HepG2 (cell line): ENCODE results near the gene SOBP. TPM values are rescaled to one million over a fixed set of nuclear protein-coding genes. Genes with fewer than 3 reads are reported as not detected.

Source experiments
- AHR ChIP-seq: IDR thresholded peaks from 2 replicates; pipeline ENCODE4 v1.6.1; 2018; ENCODE audit warnings: missing genetic modification reagents, missing compliant biosample characterization
- ATF4 ChIP-seq, 2 experiments: fragments of 450-650 bp in 1 of 2; sonication (generic) in 1 of 2; formaldehyde crosslinking; IDR thresholded peaks; 2 replicates each; pipeline versions ENCODE4 v1.5.0 to v1.8.0; 2020 to 2022; ENCODE audit warnings: mild to moderate bottlenecking in 1 of 2, missing genetic modification reagents in 1 of 2
- CC2D1A ChIP-seq: sonication (generic); formaldehyde crosslinking; IDR thresholded peaks from 2 replicates; pipeline ENCODE4 v1.8.1; 2023; ENCODE audit warnings: mild to moderate bottlenecking, missing genetic modification reagents
- DDIT3 ChIP-seq: sonication (generic); formaldehyde crosslinking; IDR thresholded peaks from 2 replicates; pipeline ENCODE4 v1.4.0; 2020; ENCODE audit warnings: mild to moderate bottlenecking, missing genetic modification reagents
- FOXC1 ChIP-seq: sonication (generic); formaldehyde crosslinking; IDR thresholded peaks from 2 replicates; pipeline ENCODE4 v1.8.0; 2022; ENCODE audit warnings: mild to moderate bottlenecking, missing genetic modification reagents, borderline replicate concordance
- GTF2F1 ChIP-seq: fragments of 150-350 bp; IDR thresholded peaks from 2 replicates; pipeline ENCODE4 v1.6.1; 2014; ENCODE audit warnings: low read length
- IRF2 ChIP-seq: IDR thresholded peaks from 2 replicates; pipeline ENCODE4 v1.6.1; 2018; ENCODE audit warnings: missing genetic modification reagents, missing compliant biosample characterization
- KDM6A ChIP-seq: IDR thresholded peaks from 2 replicates; pipeline ENCODE4 v1.6.1; 2016; ENCODE audit warnings: low read depth
- PHF5A ChIP-seq: IDR thresholded peaks from one replicate; pipeline ENCODE4 v1.6.1; 2018; ENCODE audit warnings: low read depth, missing genetic modification reagents; ENCODE audit not compliant: unreplicated experiment
- SALL1 ChIP-seq: sonication (generic); formaldehyde crosslinking; IDR thresholded peaks from 2 replicates; pipeline ENCODE4 v1.8.0; 2022; ENCODE audit warnings: mild to moderate bottlenecking, missing genetic modification reagents
- THAP11 ChIP-seq: IDR thresholded peaks from 2 replicates; pipeline ENCODE4 v1.6.1; 2016; ENCODE audit warnings: missing biosample characterization, missing genetic modification reagents
- ZBTB1 ChIP-seq: sonication (generic); formaldehyde crosslinking; IDR thresholded peaks from 2 replicates; pipeline ENCODE4 v1.4.0; 2020; ENCODE audit warnings: missing genetic modification reagents, borderline replicate concordance
- ZNF224 ChIP-seq: sonication (generic); formaldehyde crosslinking; IDR thresholded peaks from 2 replicates; pipeline ENCODE4 v1.5.0; 2020; ENCODE audit warnings: mild to moderate bottlenecking, missing genetic modification reagents
- ZNF281 ChIP-seq: sonication (generic); formaldehyde crosslinking; IDR thresholded peaks from 2 replicates; pipeline ENCODE4 v1.4.0; 2020; ENCODE audit warnings: missing genetic modification reagents, borderline replicate concordance
- ZNF354B ChIP-seq: sonication (generic); formaldehyde crosslinking; IDR thresholded peaks from 2 replicates; pipeline ENCODE4 v1.8.0; 2022; ENCODE audit warnings: mild to moderate bottlenecking, missing genetic modification reagents
- ZNF724P ChIP-seq: sonication (generic); formaldehyde crosslinking; IDR thresholded peaks from 2 replicates; pipeline ENCODE4 v1.8.0; 2022; ENCODE audit warnings: missing genetic modification reagents, borderline replicate concordance
- ZNF772 ChIP-seq: sonication (generic); formaldehyde crosslinking; IDR thresholded peaks from 2 replicates; pipeline ENCODE4 v1.5.0; 2020; ENCODE audit warnings: mild to moderate bottlenecking, missing genetic modification reagents
- ZNF782 ChIP-seq: sonication (generic); formaldehyde crosslinking; IDR thresholded peaks from 2 replicates; pipeline ENCODE4 v1.4.0; 2020; ENCODE audit warnings: missing genetic modification reagents, mild to moderate bottlenecking, borderline replicate concordance
- ZNF83 ChIP-seq: sonication (generic); formaldehyde crosslinking; IDR thresholded peaks from 2 replicates; pipeline ENCODE4 v1.4.0; 2020; ENCODE audit warnings: missing genetic modification reagents, mild to moderate bottlenecking, borderline replicate concordance
- polyA plus RNA-seq, 8 experiments: library from polyadenylated mRNA; depleted of rRNA in 3 of 8; stranded (reverse) in 7 of 8; unstranded in 1 of 8; fragments of >200 nt; fragmentation: Illumina TruSeq in 4 of 8; extraction: Trizol in 4 of 8; gene quantifications; 2 replicates each; pipeline versions ENCODE4 v1.2.1 to v1.2.3, GENCODE V29; 2011 to 2016; ENCODE audit warnings: low read depth in 4 of 8, missing spikeins in 1 of 8, mixed read lengths in 1 of 8; ENCODE audit not compliant: insufficient read depth in 1 of 8
- total RNA-seq, 5 experiments: library from RNA; depleted of rRNA; stranded (reverse); fragments of >200 nt; fragmentation: Illumina TruSeq; extraction: Trizol; gene quantifications; 2 replicates each; pipeline ENCODE4 v1.2.3, GENCODE V29; 2016; ENCODE audit warnings: low read depth in 1 of 5
- TF ChIP-seq, protein P1 (sequence below): sonication (generic); formaldehyde crosslinking; IDR thresholded peaks from 2 replicates; pipeline ENCODE4 v1.8.1; 2023; ENCODE audit warnings: mild to moderate bottlenecking, missing genetic modification reagents, borderline replicate concordance
- TF ChIP-seq, protein P2 (sequence below): sonication (generic); formaldehyde crosslinking; IDR thresholded peaks from 2 replicates; pipeline ENCODE4 v1.4.0; 2020; ENCODE audit warnings: missing genetic modification reagents
- TF ChIP-seq, protein P3 (sequence below): sonication (generic); formaldehyde crosslinking; IDR thresholded peaks from 2 replicates; pipeline ENCODE4 v1.4.0; 2020; ENCODE audit warnings: mild to moderate bottlenecking, missing genetic modification reagents

SOBP gene
- total and polyA plus RNA-seq, 2 of the 13 experiments (the other 11 are each of a cell fraction or from before 2014, with no cell fraction given), result 1.5 to 6.9 TPM

DNA sequence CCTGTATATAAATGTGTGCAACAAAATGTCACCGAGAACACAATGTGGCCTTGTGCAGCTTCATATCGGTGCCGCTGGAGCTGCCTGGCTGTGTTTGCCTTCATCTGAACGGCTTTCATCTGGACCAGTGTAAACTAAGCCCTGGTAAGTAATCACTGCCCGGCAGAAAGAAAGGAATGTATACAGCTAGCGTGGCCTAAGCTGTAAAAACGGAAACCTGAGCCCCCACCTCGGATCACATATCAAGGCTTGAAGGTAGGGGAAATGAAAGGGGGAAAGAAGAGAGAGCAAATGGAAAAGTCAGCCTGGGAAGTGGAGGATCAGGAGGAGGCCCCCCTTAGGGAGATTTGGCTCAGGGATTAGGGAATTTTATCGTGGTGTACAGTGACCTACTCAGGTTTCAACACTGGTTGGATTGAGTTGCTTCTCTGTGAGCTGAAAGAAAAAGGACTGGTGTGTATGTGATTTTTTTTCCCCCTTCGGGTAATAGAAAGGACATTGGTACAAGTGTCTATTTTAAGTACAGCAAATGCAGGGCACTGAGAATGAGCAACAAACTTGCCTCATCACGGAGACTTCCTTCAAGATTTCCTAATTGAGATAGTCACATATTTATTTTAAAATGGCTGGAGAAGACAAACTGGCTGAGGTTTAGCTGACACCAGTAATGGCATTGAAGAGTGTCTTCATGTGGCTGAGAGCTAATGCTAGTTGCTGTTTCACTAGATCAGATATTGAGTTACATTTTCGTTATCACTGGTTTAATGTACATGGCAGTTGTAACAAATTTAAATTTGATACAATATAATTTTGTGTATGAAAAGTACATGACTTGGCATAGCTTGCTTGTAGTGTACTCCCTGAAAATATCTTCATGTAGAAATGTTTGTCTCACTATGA, 3.5 kb downstream of the SOBP start (continued):
- TF ChIP-seq ZNF354B (CRISPR knock-in tag) (no peak), SALL1 (CRISPR knock-in tag) (peak; percentile 95), ZNF724P (CRISPR knock-in tag) (no peak), ZNF782 (no peak), GTF2F1 (no peak), ATF4 (CRISPR knock-in tag; IDR thresholded peaks at IDR 0.05) (peak in 1 of 2 experiments; percentile 78; a peak in 1 of 4 replicates), AHR (CRISPR knock-in tag) (no peak), DDIT3 (CRISPR knock-in tag) (no peak), ZBTB1 (no peak), THAP11 (CRISPR knock-in tag) (peak; percentile 54; the same call in 1 of the 2 replicates), ZNF281 (CRISPR knock-in tag) (peak; percentile 52; the same call in 1 of the 2 replicates), ZNF772 (CRISPR knock-in tag) (no peak), CC2D1A (CRISPR knock-in tag) (no peak), ZNF224 (CRISPR knock-in tag) (no peak), PHF5A (CRISPR knock-in tag) (no peak), IRF2 (CRISPR knock-in tag) (peak; percentile 85), ZNF83 (CRISPR knock-in tag) (no peak), KDM6A (CRISPR knock-in tag) (0 out of 2 replicates have a peak, but pooled peaks have one; percentile 49), FOXC1 (CRISPR knock-in tag) (no peak)
- TF ChIP-seq, protein P1, sequence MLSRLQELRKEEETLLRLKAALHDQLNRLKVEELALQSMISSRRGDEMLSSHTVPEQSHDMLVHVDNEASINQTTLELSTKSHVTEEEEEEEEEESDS, result no peak
- TF ChIP-seq, protein P2, sequence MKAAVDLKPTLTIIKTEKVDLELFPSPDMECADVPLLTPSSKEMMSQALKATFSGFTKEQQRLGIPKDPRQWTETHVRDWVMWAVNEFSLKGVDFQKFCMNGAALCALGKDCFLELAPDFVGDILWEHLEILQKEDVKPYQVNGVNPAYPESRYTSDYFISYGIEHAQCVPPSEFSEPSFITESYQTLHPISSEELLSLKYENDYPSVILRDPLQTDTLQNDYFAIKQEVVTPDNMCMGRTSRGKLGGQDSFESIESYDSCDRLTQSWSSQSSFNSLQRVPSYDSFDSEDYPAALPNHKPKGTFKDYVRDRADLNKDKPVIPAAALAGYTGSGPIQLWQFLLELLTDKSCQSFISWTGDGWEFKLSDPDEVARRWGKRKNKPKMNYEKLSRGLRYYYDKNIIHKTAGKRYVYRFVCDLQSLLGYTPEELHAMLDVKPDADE (CRISPR knock-in tag), result no peak
- TF ChIP-seq, protein P3, sequence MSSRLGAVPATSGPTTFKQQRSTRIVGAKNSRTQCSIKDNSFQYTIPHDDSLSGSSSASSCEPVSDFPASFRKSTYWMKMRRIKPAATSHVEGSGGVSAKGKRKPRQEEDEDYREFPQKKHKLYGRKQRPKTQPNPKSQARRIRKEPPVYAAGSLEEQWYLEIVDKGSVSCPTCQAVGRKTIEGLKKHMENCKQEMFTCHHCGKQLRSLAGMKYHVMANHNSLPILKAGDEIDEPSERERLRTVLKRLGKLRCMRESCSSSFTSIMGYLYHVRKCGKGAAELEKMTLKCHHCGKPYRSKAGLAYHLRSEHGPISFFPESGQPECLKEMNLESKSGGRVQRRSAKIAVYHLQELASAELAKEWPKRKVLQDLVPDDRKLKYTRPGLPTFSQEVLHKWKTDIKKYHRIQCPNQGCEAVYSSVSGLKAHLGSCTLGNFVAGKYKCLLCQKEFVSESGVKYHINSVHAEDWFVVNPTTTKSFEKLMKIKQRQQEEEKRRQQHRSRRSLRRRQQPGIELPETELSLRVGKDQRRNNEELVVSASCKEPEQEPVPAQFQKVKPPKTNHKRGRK (CRISPR knock-in tag), result no peak
